Activated T-cell treated with anti-CD3 and anti-CD28 coated beads for 24 hours (primary cell): ENCODE data around the gene CCR2.

ENCODE experiments used
- DNase-seq: peaks from one replicate; pipeline ENCODE4 v3.0.0-alpha.2; 2020; ENCODE audit warnings: low read depth

Gene CCR2

GRCh38 chr3:46354984-46355383, 1.1 kb downstream of the CCR2 start:
- no peak for DNase-seq

GRCh38 chr3:46356276-46356675, 2.4 kb downstream of the CCR2 start:
- DNase-seq: no peak

- DNase-seq: no peak
Measured at GRCh38 chr3:46356909-46357308, 3.0 kb downstream of the CCR2 start.

DNA sequence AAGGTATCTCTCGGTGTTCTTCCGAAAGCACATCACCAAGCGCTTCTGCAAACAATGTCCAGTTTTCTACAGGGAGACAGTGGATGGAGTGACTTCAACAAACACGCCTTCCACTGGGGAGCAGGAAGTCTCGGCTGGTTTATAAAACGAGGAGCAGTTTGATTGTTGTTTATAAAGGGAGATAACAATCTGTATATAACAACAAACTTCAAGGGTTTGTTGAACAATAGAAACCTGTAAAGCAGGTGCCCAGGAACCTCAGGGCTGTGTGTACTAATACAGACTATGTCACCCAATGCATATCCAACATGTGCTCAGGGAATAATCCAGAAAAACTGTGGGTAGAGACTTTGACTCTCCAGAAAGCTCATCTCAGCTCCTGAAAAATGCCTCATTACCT, 4.6 kb downstream of the CCR2 start:
- DNase-seq: no peak

- no peak for DNase-seq
Measured at GRCh38 chr3:46359733-46360493, 6.0 kb downstream of the CCR2 start.

GRCh38 chr3:46360907-46361306, 7.0 kb downstream of the CCR2 start:
- no peak for DNase-seq

DNA sequence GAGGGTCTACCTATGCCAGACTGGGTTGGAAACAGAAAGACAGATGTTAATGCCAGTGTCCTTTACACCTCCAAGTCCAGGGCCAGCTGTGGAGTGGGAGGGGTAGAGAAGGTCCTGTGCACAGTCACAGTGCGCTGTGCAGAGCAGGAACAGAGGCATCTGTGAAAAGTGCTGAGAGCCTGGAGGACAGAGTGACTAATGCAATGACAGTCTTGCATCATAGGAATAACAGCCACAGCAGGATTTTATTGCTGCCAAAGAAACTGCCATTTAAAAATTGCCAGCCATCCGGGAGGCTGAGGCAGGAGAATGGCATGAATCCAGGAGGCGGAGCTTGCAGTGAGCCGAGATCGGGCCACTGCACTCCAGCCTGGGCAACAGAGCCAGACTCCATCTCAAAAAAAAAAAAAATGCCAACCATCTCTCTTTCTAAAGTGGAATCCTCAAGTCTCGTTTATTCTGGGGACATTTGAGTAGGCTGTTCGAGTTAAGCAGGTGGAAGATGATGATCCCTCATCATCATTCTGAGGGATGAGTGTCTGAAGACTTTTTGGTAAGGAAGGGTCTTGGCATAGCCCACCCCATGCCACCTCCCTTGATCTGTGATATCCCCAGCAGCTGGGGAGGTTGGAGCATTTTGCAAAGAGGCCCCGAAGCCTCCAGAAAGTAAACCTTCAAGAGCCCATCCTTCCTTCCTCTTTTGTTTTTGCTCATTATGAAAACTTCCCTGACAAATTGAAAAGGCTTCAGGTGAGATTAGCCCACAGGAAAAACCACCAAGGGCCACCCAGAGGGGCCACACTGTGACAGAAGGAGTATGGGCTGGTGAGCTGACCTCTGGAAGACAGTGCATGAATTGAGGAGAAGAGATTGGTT, 7.7 kb downstream of the CCR2 start:
- DNase-seq: no peak

GRCh38 chr3:46365041-46365440, 11.1 kb downstream of the CCR2 start:
- no peak for DNase-seq

DNA sequence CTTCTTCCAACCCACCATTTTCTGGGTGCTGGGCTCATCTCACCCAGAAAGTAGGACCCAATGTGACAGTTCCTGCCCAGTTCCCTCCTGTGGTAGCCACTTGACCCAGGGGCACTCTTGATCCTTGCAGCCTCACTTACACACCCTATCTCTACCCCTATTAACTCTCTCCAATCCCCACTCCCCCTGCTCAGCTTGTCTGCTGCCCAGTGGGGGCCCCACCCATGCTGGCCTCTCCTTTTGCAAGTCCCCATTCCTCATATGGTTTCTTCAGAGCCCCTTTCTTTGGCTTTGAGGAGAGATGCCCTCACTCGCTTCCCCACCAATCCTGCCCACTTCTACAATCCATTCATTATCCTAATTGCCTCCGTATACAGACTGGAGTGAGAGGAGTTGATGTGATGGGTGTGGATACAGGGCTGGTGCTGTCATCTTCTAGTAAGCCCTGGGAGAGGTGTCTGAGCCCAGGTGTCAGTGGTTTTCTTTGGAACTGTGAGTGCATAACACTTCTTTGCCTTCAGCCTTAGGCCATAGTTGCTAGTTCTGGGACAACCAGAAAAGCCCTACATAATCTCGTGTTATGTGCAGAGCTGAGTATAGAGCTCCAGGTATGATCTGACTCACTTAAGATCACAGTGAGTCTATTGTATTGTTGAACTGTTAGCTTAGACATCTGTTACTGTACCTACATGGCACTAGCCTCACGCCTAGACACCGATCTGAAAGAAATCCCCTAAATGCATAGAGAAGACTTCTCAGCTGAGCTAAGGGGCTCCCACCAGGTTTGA, 12.0 kb downstream of the CCR2 start:
- DNase-seq: no peak

- DNase-seq: no peak
Measured at GRCh38 chr3:46367811-46368210, 13.9 kb downstream of the CCR2 start.

GRCh38 chr3:46368569-46368968, 14.7 kb downstream of the CCR2 start:
- peak; percentile 41 for DNase-seq

DNA sequence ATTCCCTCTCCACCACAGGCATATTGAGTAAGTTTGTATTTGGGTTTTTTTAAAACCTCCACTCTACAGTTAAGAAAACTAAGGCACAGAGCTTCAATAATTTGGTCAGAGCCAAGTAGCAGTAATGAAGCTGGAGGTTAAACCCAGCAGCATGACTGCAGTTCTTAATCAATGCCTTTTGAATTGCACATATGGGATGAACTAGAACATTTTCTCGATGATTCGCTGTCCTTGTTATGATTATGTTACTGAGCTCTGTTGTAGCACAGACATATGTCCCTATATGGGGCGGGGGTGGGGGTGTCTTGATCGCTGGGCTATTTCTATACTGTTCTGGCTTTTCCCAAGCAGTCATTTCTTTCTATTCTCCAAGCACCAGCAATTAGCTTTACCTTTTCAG, 15.2 kb downstream of the CCR2 start:
- no peak for DNase-seq

DNA sequence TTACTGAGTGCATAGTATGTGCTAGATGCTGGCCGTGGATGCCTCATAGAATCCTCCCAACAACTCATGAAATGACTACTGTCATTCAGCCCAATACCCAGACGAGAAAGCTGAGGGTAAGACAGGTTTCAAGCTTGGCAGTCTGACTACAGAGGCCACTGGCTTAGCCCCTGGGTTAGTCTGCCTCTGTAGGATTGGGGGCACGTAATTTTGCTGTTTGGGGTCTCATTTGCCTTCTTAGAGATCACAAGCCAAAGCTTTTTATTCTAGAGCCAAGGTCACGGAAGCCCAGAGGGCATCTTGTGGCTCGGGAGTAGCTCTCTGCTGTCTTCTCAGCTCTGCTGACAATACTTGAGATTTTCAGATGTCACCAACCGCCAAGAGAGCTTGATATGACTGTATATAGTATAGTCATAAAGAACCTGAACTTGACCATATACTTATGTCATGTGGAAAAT, 15.8 kb downstream of the CCR2 start:
- DNase-seq: peak; percentile 24

- DNase-seq: no peak
Measured at GRCh38 chr3:46370839-46371518, 17.1 kb downstream of the CCR2 start, which contains the start of gene CCR5. CCR5 (plus strand) TSS chr3:46370946; CDS start chr3:46372903, 1,957 bp downstream.

DNA sequence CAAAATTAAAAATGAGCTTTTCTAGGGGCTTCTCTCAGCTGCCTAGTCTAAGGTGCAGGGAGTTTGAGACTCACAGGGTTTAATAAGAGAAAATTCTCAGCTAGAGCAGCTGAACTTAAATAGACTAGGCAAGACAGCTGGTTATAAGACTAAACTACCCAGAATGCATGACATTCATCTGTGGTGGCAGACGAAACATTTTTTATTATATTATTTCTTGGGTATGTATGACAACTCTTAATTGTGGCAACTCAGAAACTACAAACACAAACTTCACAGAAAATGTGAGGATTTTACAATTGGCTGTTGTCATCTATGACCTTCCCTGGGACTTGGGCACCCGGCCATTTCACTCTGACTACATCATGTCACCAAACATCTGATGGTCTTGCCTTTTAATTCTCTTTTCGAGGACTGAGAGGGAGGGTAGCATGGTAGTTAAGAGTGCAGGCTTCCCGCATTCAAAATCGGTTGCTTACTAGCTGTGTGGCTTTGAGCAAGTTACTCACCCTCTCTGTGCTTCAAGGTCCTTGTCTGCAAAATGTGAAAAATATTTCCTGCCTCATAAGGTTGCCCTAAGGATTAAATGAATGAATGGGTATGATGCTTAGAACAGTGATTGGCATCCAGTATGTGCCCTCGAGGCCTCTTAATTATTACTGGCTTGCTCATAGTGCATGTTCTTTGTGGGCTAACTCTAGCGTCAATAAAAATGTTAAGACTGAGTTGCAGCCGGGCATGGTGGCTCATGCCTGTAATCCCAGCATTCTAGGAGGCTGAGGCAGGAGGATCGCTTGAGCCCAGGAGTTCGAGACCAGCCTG, 17.8 kb downstream of the CCR2 start:
- no peak for DNase-seq

- no peak for DNase-seq
Measured at GRCh38 chr3:46372492-46373359, 18.8 kb downstream of the CCR2 start.

- no peak for DNase-seq
Measured at GRCh38 chr3:46374755-46375154, 20.8 kb downstream of the CCR2 start.

DNA sequence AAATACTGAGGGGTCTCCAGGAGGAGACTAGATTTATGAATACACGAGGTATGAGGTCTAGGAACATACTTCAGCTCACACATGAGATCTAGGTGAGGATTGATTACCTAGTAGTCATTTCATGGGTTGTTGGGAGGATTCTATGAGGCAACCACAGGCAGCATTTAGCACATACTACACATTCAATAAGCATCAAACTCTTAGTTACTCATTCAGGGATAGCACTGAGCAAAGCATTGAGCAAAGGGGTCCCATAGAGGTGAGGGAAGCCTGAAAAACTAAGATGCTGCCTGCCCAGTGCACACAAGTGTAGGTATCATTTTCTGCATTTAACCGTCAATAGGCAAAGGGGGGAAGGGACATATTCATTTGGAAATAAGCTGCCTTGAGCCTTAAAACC, 21.3 kb downstream of the CCR2 start:
- no peak for DNase-seq

DNA sequence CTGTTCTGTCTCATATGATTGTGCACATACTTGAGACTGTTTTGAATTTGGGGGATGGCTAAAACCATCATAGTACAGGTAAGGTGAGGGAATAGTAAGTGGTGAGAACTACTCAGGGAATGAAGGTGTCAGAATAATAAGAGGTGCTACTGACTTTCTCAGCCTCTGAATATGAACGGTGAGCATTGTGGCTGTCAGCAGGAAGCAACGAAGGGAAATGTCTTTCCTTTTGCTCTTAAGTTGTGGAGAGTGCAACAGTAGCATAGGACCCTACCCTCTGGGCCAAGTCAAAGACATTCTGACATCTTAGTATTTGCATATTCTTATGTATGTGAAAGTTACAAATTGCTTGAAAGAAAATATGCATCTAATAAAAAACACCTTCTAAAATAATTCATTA, 21.9 kb downstream of the CCR2 start:
- no peak for DNase-seq

- DNase-seq: peak; percentile 49
Measured at GRCh38 chr3:46378426-46378942, 24.6 kb downstream of the CCR2 start.
